ENCODE measurements around the gene NINJ1.

DNA sequence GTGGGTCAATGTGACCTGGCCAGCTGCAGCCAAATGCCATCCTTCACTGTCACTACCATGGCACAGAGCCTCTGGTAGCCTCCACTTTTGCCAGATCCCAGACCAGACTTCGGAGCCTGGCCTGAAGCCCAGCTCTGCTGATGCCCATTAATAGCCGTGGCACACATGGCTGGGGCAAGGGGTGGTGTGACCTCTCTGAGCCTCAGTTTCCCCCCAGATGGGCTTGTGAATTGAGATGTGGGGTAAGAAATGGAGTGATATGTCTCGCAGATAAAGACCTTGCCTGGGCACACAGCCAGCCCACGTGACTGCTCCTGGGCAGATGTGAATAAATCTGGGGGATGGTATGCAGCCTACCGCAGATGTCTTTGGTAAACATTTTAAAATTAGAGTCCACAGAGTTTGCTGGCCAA lies 61.7 kb downstream of the NINJ1 start:
- TF ChIP-seq CTCF (IDR thresholded peaks at IDR 0.05) (no peak), REST (IDR thresholded peaks at IDR 0.05; ENCODE audit: insufficient read depth in 1 of 2, low read depth in 2 of 2, low read length in 1 of 2) (no peak)
